Medulla oblongata (tissue), 1 donor: ENCODE measurements around the gene LRRC8B.
A peak's percentile ranks its signal among the peaks of the same experiment; 100 is the strongest.
"Not testable (repeated sequence)": the region's sequence is repeated elsewhere in the genome, so short reads cannot be mapped to it uniquely, and the experiment has no call there.

Source experiments
- DNase-seq: peaks from one replicate; pipeline ENCODE4 v3.0.0-alpha.2; 2015; ENCODE audit errors: extremely low spot score

LRRC8B gene

DNA sequence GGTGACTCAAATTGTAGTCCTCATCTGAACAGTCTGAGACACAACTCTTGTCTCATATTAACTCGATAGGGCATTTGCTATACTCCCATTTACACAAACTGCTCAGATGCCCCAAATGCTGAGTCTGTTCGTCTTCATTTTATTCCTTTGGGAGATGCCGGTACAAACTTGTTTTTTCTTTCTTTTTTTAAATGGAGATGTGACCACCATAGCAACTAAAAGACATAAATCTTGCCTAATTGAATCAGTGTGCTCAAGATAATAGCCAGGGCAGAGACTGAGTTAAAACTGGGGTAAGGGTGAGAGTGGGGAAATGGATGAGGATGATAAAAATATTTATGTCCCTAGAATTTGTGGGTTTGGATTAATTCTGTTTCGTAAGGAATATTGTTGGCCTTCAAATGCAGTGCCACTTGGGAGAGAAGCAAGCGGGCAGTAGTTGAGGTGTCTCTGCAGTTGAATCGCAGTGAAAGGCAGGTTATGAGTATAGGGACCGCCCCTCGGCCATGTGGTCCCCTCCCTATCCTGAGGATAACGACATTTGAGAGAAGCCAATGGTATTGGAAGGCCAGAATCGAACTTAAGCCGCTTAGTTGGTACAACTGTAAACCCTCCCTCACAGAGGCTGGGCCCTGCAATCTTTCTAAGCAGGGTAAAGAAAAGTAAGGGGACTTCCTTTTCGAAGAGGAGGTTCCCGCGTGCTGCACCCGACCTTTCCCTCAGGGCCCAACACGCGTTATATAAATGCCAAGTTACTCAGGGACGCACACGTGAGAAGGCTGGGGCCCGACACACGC lies 859 bp upstream of the LRRC8B start:
- peak; percentile 64 for DNase-seq

DNA sequence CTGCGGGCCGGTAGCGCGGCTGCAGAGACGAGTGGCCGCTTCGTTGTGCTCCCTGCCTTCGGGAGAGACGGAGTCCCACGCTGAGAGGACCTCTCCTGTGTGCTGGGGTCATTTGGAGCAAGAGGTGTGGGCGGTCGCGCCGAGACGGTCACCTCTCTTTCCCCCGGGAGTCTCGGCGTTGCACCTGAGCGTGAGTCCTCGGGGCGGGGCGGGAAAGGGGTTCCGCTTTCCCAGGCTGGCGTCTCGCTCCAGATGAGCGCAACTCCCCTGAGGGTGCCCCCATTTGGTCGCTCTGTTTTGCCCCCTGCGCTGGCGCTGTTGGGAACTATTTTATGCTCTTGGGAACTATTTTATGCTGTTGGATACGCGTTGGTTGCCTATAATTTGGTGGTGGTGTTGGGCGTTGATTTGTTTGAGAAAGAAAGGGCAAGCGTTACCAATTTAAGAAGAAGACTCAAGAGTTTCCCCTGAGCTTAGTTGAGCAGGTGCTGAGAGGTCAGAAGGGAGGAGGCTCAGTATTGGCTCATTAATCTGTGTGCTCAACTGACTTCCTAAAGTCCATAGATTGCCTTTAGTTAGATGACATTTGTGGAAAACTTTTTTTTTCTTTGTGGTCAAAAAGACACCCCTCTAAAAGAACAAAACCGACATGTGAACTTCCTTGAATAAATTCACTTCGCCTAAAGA lies 683 bp downstream of the LRRC8B start:
- DNase-seq: peak; percentile 64

DNA sequence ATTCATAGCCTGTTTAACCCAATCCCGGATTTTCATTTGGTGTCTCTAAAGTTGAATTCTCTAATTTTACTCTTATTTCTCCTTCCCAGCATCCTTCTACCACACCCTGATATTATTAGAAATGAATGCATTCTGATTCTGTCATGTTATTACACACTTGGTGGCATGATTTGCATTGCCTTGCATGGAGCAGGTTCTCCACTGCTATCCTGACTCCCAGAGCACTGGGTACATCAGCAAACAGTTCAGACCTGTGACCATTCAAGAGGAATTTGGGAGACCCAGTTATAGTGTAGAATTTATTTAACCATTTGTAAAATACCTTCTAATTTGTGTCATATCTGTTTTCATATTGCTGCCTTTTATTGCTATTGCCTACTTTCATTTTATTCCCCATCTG lies 2.6 kb downstream of the LRRC8B start:
- DNase-seq: no peak

DNA sequence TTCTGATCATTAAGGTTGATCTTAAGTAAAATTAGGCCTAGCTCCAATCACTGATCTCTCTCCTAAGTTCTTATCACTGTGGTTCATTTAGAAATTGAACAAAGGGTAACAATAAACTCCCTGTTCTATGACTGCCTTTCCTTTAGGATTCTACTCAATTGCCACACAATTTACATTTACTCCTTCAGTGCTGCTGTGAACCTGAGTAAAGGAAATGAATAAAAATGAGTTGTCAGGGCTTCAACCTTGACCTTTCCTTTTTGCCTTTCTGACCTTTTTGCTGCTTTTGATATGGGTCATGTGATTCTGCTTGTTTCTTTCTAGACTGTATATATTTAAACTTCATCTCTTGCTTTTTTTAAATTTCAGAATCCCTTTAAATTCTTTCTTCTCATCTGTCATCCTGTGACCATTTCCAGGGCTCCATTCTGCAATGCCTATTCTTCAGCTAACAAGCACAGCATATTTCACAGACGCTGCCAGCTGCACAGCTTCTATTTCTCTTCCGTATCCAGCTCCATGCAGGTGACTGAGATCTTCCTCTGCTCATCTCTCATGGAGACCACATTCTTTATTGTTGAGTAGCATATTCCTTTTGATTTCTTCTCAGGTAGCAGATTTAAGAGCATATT lies 3.2 kb downstream of the LRRC8B start:
- DNase-seq: peak; percentile 44

DNA sequence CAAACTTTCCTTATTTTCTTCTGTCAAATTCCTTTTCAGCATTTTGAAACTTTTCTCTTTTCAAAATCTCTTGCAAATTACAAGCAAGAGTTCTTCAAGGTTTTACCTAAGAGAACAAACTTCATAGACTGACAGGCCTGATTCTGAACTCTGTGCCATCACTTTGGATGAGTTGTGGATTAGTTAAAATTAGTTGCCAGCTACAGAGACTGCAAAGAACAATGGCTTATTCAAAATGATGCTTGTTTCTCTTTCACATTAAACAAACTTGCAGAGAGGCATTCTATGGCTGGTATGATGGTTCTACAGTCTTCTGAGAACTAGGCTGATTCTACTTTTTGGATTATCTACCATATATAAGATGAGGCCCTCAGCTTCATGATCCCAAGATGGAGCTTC lies 3.8 kb downstream of the LRRC8B start:
- DNase-seq: peak; percentile 74

DNA sequence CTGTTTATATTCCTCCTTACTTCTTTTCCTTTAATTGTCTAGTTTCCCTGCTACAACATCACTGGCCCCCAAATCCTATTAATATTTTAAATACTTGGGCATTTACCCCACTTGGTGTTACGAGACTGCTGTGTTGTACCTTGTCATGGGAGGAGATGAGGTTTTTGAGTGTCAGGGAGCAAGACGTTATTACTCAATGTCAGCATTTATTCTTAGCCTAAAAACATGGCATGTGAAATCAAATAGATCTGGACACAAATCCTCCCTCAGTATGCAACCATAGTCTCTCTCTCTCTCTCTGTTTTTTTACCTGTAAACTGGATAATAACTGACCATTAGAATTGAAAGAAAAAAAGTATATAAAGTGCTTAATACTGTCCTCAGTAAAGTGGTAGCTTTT lies 4.6 kb downstream of the LRRC8B start:
- no peak for DNase-seq

DNA sequence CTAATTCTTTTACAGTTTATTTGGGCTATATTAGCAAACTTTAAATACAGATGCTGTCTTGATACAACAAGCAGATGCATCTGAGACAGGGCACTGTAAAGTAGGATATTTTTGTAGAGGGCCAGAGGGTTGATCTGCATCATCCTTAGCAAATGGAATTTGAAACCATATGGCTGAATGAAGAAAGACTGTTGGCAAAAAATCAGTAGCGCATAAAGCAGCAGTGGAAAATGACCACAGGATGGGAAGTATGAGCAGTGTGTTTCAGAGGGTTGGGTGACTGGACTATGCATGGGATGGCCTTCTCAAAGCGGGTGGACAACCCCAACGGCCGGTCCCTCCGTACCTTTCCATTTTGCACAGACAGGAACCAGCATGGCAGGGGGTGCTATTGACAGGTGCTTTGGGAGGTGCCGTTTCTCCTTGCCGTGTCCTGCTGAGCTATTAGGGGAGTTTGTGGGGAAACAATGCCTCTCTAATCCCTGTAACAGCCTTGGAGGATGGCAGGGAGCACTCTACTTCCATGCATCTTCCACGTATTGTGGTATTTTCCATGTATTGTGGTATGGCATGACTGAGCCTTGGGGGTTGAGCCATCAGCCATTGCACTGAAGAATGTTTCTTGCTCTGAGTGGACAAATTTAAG lies 5.9 kb downstream of the LRRC8B start:
- DNase-seq: no peak

DNA sequence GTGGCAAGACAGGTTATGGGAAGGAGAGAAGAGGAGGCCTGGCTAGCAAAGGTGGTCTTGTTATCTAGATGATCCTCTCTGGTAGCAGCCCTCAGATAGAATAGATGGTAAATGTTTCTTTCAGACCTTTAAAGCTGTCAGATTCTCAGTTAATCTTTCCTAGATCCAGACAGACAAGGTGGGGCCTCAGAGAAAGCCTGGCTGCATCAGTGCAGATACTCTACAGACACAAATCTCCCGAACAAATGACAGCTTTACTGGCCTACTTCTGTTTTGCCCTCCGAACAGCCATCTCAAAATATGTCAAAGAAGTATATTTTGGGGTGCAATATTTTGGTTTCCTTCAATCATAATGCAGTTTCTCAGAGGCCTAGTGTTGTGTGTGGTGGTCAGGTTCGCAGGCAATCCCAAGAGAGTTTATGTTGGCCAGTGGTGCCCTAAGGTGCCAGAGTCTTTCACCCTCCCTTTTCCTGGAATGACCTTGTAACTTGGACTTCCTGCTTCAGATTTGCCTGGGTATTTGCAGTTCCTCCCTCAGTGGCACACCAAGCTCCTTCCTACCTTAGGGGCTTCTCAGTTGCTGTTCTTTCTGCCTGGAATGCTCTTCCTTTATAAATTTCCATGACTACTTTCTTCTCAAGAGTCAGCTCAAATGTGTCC lies 7.0 kb downstream of the LRRC8B start:
- DNase-seq: no peak

DNA sequence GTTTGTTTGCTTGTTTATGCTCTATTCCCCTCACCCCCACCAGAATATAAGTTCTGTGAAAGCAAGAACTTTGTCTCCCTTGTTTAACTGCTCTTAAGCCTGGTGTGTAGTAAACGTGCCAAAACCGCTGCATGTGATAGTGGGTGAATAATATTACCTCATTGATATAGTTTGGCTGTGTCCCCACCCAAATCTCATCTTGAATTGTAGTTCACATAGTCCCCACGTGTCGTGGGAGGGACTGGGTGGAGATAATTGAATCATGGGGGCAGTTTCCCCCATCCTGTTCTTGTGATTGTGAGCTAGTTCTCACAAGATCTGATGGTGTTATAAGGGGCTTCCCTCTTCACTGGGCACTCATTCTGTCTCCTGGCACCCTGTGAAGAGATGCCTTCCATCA lies 7.6 kb downstream of the LRRC8B start:
- no peak for DNase-seq

DNA sequence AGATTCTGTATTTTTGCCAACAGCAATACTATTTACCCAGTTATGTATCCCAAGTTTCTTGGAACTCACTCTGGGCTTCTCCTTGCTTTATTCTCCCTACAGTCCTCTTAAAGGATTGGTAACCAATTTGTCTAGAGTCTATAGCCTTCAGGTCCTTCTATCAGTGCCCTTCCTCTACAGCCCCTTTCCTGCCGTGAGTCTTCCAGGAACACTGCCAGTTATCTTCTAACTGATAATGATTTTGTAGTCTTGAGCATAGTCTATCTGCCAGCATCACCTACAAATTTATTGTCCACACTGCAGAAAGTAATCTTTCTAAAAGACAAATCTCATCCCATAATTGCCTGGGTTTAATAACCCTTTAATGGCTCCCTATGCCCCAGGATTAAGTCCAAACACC lies 8.2 kb downstream of the LRRC8B start:
- DNase-seq: no peak

DNA sequence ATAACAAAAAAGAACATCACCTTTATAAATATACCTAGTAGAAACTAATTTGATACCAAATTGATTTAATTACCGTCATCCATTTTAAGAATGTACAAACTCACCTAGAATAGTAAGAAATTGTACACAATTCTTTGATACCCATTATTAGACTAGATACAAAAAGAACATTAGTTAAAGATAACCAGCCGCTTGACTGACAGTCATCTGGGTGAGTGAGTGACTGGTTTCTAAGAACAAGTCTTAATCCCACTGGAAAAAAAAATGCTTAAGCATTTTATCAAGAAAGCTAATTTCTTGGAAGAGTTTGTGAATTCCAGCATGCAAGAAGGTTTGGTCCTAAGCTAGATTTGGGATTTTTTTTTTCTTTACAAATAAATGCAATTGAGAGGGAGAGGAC lies 10.9 kb downstream of the LRRC8B start:
- DNase-seq: no peak

DNA sequence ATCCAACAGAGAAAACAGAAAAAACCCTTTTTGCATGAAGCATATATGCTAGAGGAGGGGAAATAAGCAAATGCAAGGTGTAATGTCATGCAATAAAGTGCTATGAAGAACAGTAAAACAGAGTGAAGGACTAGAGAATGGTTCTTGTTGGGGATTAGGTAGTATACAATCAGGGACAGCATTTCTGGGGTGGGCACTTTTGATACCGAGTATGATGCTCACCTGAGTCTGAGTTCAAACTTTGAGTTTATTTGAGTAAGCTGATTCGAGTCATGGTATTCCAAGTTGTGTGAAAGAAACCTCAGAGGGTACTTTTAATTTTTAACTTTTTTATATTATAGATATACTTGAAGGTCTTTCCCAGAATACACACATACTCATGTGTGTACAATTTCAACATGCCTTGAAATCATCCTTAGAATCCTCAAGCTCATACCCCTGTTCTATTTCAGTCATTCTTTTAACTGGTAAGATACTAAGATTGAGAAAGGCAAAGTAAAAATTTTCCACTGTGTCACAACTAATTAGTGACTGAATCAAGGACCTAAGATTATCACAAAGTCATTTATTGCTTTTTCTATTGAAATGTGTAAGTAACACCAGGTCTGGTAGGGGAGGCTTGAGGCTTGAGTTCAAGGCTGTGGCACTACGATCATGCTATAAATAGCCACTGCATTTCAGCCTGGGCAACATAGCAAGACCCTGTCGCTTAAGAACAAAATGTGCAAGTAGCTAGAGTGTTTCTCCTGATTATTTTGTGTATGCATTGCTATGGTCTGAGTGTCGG lies 12.1 kb downstream of the LRRC8B start:
- no peak for DNase-seq

DNA sequence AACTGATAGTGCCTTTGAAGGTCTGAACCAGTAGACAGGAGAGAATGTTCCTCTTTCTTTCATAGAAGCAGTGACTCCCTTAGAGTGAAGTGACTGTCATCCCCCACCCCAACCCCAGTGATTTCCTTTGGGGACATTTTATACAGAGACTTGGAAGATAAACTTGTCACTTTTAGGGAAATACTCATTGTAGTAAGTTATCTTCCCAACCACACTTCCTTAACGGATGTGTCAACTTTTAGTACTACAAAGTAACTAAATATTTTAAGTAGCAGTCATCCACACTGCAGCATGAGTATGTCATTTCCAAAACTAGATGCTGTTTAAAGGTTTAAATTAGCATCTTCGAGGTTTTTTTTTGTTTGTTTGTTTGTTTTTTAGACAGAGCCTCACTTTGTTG lies 13.7 kb downstream of the LRRC8B start:
- DNase-seq: no peak

DNA sequence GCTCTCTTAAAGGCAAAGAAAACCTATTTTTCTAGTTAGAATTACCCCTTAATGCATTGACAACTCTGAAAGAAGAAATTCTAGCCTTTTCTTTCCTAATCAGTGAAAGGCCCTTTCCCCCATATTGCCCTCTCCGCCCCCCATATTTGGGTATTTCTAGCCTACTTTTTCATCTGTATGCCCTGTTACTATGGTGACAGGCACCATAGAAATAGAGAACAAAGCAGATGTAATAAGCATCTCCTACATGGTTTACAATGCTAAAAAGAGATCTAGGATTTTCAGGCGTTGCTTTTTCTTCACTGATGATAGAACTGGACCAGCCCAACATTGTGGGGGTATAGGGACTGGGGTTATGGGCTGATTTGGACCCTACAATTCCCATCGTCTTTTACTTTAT lies 14.5 kb downstream of the LRRC8B start:
- DNase-seq: no peak

DNA sequence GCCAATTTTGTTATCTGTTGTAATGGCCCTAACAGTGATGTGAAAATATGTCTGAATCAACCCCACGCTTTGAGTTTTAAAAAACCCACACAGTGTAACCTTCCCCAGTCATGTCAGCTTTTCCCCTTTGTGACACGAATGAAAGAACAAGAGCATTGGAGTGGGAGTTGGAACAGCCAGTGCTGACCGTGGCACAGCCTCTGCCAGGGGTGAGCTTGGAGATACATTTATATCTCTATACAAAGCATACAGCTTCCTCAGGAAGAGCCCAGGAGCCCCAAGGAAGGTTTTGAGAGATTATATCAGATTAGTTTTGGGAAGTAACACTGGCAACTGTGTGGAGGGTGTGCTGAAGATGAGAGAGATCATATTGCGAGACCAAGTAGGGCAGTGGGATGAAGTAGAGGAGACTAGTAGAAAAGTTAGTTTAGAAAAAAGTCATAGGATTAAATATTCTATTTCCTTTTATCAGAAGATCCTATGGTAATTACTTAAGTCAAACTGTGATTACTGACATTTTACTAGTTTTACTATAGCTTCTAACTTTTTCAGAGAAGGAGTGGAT lies 15.9 kb downstream of the LRRC8B start:
- no peak for DNase-seq

DNA sequence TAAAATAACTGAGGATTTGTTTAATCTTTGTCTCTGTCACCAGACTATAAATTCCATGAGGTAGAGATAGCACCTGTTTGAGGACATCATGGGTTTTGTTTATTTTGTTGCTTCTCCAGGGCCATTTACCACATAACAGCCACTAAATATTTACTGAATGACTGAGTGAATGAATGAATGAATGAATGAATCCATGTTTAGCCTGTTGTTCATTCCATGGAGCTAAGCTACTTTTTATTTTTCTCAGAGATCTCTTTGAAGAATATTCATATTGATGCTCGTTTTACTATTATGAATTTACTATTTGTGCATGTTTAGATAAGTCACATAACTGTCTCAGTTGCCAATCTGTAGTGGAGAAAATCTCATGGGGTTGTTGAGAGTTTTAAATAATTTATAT lies 17.7 kb downstream of the LRRC8B start:
- no peak for DNase-seq

DNA sequence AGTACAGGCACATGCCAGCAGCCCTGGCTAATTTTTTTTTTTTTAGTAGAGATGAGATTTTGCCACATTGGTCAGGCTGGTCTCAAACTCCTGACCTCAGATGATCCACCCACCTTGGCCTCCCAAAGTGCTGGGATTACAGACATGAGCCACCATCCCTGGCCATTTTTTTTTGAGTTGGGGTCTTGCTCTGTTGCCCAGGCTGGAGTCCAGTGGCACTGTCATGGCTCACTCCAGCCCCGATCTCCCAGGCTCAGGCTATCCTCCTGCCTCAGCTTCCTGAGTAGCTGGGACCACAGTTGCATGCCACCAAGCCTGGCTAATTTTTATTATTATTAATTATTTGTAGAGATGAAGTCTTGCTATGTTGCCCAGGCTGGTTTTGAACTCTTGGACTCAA lies 19.0 kb downstream of the LRRC8B start:
- not testable (repeated sequence) for DNase-seq

DNA sequence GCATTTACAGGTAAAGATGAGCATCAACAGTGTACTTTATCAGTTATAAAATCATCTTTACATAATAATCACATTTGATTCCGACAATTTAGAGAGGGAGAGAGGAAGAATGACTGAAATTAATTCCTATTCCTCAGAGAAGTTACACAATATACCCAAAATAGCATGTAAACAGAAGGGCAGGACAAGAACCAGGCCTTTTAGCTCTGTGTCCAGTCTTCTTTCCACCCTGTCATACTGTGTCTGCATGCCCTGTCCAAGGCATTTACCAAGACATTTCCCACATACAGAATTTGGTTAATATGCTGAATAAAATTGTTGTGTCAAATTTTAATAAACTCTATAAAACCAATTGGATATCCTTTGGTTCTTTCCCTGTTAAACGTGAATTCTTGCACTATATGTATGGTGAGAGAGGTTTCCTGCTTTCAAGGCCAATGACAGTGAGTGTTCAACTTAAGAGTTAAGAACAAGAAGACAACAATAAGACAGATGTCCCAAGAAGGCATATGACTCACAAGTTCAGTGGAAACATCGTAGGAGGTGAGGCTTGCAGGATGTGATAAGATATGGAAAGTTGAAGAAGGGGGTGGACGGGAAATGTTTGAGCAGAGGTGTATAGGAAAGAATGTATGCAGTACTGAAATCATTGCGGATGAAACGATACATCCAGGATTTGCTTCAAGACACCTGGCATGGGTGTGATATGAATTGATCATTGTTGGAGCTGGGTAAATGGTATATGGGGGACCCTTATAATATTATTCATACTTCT lies 20.8 kb downstream of the LRRC8B start:
- DNase-seq: no peak

DNA sequence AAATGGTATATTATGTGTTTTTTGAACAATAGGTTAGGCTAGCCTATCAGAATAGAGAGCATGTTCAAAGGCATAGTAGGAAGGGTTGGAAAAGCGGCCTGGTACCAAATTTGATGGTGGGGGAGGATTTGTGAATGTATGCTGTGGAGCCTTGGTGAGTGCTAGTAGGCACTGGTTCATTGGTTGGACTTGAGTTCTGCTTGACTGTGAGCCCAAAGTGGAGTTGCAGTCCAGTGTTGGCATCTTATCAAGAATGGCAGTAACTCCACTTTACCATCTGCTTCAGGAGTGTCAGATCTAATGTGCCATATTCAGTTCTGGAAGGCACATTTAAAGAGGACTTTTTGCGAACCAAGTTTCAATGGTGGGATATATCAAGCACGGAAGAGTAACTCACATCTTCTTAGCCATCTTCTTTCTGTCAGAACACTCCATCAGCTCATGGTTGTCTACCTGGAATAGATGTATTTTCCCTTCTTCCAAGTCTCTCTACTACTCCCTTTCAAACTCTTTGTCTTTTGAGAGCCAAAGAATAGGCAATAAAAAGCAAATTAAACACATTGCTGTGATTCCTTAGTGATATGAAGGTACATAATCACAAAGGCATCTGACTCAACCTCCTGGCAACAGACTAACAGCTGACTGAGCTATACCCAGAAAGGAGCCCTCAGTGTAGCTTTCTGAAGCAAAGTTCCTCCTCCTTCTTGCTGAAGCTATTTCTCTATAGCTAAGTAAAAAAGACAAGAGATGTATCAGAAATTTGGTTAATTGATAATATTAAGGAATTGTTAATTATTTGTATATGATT lies 21.7 kb downstream of the LRRC8B start:
- DNase-seq: no peak
